HG03103 (cell line): ENCODE data around the gene CREB1.
"Not testable (repeated sequence)": the region's sequence is repeated elsewhere in the genome, so short reads cannot be mapped to it uniquely, and the experiment has no call there.

ENCODE experiments used
- ATAC-seq: cut with Tn5 transposase; IDR thresholded peaks from one replicate; pipeline ENCODE4 v1.9.1; 2021; ENCODE audit warnings: low read depth; ENCODE audit not compliant: unreplicated experiment

Gene CREB1

GRCh38 chr2:207529330-207530159 is at the start of gene CREB1:
TSS of gene CREB1 (plus strand) at chr2:207529962. CDS start at chr2:207555636, 25,674 bp downstream.
- ATAC-seq, result peak; percentile 80

- no peak for ATAC-seq
Measured at GRCh38 chr2:207480521-207481040, 49.2 kb upstream of the CREB1 start.

DNA sequence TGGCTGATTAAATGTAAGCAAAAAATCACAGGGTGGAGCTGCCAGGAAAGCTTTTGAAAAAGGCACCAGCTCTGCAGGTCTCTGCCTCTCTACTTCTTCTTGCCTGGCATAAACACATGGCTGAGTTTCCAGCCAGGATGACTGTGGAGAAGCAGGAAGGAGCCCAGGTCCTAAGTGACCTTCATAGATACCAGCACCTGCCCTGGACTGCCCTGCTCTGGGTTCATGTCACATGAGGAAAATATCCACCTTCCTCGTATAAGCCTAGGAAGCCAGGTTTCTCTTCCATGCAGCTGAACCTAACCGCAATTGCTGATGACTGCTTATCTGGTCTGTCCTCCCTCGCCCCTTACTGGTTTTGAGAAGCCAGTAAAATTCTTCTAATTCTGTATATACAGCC is 47.8 kb upstream of the CREB1 start:
- no peak for ATAC-seq

DNA sequence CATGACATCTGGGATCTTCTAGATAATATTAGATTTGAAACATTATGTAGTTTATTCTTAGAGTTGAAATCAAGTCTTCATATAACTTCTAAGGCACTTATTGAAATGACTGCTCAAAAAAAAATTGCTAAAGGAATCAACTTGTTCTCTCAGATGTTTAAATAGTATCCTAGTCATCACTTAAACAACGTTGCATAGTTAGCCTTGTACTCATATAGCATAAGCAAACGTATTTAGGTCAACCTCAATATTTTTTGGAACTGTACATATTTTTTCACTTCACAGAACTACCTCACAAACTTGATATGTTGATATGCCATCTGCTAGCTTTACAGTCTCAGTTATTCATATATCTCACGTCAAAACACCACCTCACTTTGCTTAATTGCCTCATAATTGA is 47.1 kb upstream of the CREB1 start:
- ATAC-seq, result no peak

DNA sequence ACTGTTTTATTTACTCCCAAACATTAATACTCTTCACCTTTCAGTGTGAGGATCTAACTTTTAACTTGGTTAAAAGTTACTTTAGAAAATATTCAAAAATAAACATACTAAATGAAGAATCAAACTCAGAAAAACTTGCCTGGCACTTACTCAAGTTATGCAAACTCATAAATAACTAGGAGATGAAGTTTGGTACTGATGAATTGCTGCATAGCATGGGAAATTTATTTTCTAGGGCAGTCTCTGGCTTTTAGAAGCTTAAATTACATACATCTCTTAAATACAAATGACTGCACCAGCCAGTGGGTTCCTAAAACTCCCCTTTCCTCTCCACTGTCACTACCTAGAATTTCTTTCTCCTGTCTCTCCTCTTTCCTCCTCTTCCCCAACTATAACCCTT is 46.7 kb upstream of the CREB1 start:
- ATAC-seq, result no peak

DNA sequence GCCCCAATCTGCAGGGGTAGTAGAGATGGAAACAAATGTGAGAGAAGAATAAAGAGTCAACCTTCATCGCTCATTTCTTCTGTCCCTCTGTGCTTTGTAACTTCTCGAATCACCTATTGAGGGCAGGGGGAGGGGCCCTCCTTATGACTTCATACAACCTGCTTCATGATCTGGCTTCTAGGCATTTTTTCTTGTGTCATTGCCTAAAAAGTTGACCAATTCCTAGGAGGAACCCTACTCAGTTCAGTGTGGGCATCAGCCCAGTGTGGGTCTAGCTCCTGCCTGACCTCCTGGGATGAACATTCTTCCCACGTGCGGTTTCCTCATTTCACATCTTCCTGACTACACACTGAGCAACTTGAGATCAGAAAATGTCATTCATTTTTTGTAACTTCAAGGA is 46.3 kb upstream of the CREB1 start:
- ATAC-seq, result no peak

GRCh38 chr2:207484444-207485391 is 45.0 kb upstream of the CREB1 start:
- ATAC-seq, result peak; percentile 75

- ATAC-seq, result no peak
Measured at GRCh38 chr2:207487650-207488311, 42.0 kb upstream of the CREB1 start.

DNA sequence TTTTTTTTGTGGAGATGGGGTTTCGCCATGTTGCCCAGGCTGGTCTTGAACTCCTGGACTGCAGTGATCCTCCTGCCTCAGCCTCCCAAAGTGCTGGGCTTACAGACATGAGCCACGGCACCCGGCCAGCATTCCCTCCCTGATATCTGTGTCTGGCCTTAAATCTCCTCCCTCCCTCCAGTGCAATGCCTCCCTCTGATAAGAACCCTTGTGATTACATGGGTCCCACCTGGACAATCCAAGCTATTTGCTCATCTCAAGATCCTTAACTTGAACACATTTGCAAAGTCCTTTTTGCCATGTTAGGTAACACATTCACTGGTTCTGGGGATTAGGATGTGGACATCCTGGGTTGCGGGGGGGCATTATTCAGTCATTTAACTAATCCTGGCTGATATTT is 40.5 kb upstream of the CREB1 start:
- ATAC-seq, result no peak

DNA sequence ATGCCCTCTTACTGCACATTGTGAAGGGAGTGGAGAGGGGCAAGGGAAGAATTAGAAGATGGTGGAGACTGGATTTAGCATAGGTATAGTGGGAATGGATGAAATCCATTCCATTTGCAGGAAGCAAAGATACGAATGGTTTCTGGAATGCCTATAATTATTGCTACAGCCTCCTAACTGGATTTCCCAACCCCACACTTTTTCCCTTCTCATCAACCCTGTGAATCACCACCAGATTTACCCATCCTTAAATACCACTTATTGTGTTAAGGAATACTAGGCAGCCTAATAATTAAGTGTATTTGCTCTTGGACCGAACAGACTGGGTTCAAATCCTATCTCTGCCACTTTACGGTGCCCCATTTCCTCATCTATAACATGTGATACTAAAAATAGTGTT is 39.3 kb upstream of the CREB1 start:
- ATAC-seq, result no peak

DNA sequence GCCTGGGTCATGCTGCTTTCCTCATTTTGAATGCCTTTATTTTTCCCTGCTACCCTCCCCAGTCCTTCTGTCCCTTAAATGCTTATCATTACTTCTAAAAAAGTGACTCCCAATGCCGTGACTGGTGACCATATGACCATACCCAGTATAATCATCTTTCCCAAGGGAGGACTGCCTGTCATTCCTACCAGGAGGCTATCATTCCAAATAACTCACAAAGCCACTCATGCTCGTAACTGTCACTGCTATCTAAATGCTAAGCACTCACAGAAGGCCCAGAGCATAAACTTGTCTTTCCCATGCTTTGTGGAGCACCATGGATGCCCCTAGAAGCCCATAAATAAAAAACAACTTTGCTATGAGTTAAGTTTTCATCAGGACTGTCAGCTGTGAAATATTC is 38.7 kb upstream of the CREB1 start:
- ATAC-seq, result no peak

DNA sequence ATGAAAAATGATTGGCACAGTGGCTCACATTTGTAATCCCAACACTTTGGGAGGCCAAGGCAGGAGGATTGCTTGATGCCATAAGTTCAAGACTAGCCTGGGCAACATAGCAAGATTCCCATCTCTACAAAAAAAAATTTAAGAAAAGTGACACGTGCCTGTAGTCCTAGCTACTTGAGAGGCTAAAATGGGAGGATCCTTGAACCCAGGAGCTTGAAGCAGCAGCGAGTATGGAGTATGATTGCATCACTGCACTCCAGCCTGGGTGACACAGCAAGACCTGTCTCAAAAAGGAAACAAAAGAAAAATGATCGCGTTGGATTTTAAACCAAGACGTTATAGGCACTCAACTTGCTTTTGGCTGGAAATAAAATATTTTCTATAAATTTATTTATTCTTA is 37.8 kb upstream of the CREB1 start:
- no peak for ATAC-seq

- ATAC-seq, result no peak
Measured at GRCh38 chr2:207492461-207492860, 37.3 kb upstream of the CREB1 start.

- ATAC-seq, result no peak
Measured at GRCh38 chr2:207494137-207494536, 35.6 kb upstream of the CREB1 start.

DNA sequence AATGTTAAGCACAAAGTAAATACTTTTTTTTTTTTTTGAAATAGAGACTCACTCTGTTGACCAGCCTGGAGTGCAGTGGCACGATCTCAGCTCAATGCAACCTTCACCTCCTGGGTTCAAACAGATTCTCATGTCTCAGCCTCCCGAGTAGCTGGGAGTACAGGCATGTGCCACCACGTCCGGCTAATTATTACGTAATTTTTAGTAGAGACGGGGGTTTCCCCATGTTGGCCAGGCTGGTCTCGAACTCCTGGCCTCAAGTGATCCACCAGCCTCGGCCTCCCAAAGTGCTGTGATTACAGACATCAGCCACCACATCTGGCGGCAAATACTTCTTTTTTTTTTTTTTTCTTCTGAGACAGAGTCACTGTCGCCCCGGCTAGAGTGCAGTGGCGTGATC is 32.8 kb upstream of the CREB1 start:
- ATAC-seq, result not testable (repeated sequence)

DNA sequence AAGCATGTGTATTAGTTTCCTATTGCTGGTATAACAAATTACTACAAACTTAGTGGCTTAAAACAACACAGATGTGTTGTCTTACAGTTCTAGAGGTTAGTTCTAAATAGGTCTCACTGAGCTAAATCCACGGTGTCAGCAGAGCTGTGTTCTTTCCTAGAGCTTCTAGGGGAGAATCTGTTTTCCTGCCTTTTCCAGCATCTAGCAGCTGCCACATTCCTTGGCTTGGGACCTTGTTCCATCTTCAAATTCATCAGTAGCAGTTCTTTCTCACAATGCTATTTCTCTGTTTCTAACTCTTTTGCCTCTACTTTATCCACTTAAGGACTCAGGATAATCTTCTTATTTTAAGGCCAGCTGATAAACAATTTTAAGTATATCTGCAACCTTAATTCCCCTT is 32.2 kb upstream of the CREB1 start:
- ATAC-seq, result no peak

DNA sequence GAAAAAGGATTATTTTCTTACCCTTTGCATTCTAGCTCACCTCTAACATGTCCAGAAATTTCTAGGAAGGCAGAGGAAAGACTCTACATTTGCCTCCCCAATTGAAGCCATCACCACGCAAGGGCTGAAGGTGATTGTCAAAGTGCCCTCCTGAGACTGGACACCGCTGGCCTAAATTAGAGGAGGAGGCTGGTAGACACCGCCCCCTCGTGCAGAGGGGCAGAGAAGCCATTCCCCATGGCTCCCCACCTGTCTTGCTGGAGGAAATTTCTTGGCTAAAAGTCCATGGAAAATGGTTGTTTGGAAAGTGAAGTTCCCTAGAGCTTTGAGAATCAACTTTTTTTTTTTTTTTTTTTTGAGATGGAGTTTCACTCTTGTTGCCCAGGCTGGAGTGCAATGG is 31.3 kb upstream of the CREB1 start:
- ATAC-seq, result no peak

- no peak for ATAC-seq
Measured at GRCh38 chr2:207499114-207499513, 30.6 kb upstream of the CREB1 start.

DNA sequence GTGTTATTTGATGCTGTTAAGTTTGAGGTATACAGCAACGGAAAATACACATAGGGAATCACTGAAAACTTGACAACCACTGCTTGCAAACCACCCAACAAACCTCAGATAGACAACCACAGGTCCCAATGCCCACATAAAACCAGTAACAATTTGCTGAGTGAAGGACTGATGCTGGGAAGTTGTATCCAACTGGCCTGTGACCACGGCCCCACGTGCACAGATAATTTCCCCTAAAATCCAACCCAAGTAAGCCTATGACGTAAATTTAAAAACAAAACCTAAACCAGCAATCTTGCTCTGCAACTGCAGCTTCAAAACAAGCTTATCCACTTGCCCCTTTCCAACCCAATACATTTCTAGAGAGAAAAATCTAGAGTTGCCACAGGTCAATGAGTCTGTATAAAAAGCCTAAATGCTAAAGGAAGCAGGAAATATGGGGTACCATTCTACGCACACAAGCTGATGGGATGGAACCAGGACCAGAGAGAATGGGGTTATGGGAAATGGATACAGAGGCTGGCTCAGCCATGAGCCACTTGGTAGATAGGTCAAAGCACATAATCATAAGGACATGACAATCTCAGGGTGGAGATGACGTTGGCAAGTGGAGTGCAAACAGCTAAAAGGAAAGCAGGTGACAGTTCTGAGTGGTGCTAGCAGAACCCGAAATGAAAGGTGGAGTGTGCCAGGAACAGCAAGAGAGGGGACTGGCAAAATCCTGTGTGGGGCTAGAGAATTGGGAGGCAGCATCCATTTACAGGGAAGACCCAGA is 27.8 kb upstream of the CREB1 start:
- no peak for ATAC-seq

DNA sequence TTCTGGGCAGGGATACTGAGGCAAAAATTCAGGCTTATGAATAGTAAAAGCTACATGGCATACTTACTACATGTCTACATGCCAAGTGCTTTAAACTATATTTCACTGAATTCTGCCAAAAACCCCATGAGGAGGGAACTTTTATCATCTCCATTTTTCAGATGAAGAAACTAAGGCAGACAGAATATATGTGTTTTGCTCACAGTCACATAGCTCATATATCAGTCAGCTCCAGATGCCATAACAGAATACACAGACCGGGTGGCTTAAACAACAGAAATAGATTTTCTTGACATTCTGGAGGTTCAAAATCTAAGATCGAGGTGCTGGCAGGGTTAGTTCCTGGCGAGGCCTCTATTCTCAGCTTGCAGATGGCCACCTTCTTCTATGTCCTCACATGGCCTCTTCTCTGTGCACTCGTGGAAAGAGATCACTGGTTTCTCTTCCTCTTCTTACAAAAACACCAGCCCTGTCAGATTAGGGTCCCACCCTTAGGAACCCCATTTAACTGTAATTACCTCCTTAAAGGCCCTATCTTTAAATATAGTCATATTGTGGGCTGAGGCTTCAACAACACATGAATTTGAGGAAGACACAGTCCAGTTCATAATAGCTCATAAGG is 27.1 kb upstream of the CREB1 start:
- peak; percentile 43 for ATAC-seq
